Omental fat pad (tissue), 4 donors: ENCODE results near the gene ZBTB25. TPM values are rescaled to one million over a fixed set of nuclear protein-coding genes. Genes with fewer than 3 reads are reported as not detected.

Experiments used
- ATAC-seq: fragments of 150-250 bp; one replicate; pipeline ENCODE4 v1.9.1; 2016; ENCODE audit warnings: mild to moderate bottlenecking, moderate library complexity; ENCODE audit not compliant: low FRiP score
- DNase-seq: peaks from one replicate; pipeline ENCODE4 v3.0.0-alpha.2; 2019; ENCODE audit warnings: low spot score
- total RNA-seq, 4 donors: library from RNA; depleted of rRNA; stranded (reverse); fragments of >200 nt; gene quantifications; one replicate each; pipeline ENCODE4 v1.1.0, GENCODE V29; 2016
- TF ChIP-seq, protein P1 (sequence below), 3 donors: fragments of 450-650 bp; IDR thresholded peaks; one replicate each; pipeline ENCODE4 v1.5.1; 2016 to 2017; ENCODE audit warnings: antibody characterized with exemption in 3 of 3, mild to moderate bottlenecking in 3 of 3, moderate library complexity in 2 of 3

ZBTB25 gene
- total RNA-seq, 4 donors from 2014 or later = 5.5 to 12.3 (median 8.6) TPM

DNA sequence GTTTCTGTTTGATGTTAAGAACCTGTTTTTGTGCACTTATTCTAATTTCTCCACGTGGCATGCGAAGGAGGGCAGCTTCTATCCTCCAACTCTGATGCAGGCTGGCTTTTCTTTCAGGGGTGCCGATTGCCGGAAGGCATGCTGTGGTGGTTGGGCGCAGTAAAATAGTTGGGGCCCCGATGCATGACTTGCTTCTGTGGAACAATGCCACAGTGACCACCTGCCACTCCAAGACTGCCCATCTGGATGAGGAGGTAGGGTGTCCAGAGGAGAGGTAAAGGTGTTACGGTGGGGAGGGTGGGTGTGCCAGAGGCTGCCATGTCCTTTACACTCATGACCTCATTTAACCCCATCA lies 85.9 kb downstream of the ZBTB25 start:
- ATAC-seq (no peak), DNase-seq (no peak)
- TF ChIP-seq, protein P1, sequence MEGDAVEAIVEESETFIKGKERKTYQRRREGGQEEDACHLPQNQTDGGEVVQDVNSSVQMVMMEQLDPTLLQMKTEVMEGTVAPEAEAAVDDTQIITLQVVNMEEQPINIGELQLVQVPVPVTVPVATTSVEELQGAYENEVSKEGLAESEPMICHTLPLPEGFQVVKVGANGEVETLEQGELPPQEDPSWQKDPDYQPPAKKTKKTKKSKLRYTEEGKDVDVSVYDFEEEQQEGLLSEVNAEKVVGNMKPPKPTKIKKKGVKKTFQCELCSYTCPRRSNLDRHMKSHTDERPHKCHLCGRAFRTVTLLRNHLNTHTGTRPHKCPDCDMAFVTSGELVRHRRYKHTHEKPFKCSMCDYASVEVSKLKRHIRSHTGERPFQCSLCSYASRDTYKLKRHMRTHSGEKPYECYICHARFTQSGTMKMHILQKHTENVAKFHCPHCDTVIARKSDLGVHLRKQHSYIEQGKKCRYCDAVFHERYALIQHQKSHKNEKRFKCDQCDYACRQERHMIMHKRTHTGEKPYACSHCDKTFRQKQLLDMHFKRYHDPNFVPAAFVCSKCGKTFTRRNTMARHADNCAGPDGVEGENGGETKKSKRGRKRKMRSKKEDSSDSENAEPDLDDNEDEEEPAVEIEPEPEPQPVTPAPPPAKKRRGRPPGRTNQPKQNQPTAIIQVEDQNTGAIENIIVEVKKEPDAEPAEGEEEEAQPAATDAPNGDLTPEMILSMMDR (IDR thresholded peaks at IDR 0.05) = no peak

GRCh38 chr14:64417055-64417770 lies 86.4 kb downstream of the ZBTB25 start:
- DNase-seq (no peak), ATAC-seq (no peak)
- TF ChIP-seq, protein P1 (IDR thresholded peaks at IDR 0.05) = no peak

DNA sequence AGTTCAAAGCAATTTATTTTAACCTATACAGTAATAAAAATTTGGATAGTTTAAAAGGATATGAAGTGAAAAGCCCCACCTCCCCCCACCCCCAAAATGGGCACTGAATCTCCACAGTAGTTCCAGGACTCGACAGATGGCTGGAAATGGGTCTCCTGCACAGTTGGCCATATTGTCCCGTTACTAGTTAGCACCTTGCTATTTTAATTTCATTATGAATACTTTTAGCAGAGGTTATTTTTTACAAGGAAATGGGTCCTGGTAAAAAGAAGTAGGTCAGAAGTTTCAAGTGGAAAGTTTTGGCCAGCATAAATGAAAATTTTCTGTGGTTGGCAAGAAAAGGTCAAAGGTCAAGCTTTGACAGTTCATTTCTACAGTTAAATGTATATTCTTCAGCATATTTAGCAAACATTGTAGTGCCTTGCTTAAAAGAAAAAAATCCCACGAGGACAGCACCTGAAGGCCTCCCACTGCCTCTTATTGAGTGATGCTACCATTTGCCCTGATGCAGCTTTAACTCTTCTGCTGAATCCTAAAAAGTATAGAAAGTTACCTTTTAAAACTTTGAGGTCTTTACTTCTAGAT lies 87.2 kb downstream of the ZBTB25 start:
- TF ChIP-seq, protein P1 (IDR thresholded peaks at IDR 0.05) = no peak
- DNase-seq (no peak), ATAC-seq (no peak)

- ATAC-seq (no peak), DNase-seq (no peak)
- TF ChIP-seq, protein P1 (IDR thresholded peaks at IDR 0.05) = no peak
Measured at GRCh38 chr14:64412237-64412636, 91.4 kb downstream of the ZBTB25 start.

DNA sequence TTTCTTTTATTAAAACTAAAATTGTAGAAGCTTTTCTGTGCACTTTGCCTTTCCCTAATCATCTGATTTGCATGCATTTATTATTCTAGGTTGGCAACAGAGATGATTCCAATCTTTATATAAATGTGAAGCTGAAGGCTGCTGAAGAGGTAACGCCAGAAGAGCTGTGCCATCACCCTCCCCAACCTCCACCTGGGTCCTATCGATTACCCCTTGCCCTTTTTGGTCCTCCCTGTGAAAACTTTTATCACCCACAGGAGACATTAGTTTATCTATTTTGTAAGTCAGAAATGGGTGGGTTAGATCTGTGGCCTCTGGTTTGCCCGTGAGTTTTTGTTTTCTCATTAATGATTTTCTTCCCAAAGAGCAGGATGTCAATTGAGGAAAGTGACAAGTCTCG lies 92.6 kb downstream of the ZBTB25 start:
- TF ChIP-seq, protein P1 (IDR thresholded peaks at IDR 0.05) = no peak
- DNase-seq (no peak), ATAC-seq (no peak)

DNA sequence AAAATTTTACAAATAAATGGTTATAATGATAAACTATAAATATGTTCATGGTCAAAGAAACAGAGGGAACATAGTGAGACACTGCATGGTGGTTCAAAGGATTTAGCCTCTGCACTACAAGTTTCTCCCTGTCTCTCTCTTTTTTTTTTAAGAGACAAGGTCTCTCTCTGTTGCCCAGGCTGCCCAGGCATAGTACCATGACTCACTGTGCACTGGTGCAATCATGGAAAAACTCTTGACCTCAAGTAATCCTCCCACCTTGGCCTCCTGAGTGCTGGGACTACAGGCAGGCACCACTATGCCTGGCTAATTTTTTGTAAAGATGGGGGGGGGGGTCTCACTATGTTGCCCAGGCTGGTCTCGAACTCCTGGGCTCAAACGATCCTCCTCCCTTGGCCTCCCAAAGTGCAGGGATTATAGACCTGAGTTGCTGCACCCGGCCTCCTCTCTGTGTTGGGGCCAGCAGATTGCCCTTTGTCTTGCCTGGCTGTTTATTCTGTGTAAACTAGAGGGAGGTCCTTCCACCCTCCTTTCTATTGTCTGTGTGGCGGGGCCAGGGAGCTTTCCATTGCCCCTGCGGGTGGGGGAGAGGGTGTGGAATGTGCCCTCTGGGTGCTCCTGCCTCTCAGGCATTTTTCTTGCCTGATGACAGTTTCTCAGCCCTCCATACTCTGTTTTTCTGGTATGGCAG lies 93.4 kb downstream of the ZBTB25 start:
- DNase-seq (no peak), ATAC-seq (no peak)
- TF ChIP-seq, protein P1 (IDR thresholded peaks at IDR 0.05) = no peak
